Stomach (tissue), 9 donors: ENCODE results near the gene MFNG. TPM values are rescaled to one million over a fixed set of nuclear protein-coding genes. Genes with fewer than 3 reads are reported as not detected.

Source experiments
- DNase-seq, 2 donors: peaks; one replicate each; pipeline versions ENCODE4 v3.0.0 to v3.0.0-alpha.2; 2013 to 2019
- H3K27ac ChIP-seq, 5 donors: fragments of 200-600 bp in 4 of 5; sonication (generic) in 4 of 5; one replicate each; pipeline ENCODE4 v1.5.1; 2013 to 2019; ENCODE audit warnings: mild to moderate bottlenecking in 1 of 5, moderate library complexity in 1 of 5
- H3K27me3 ChIP-seq, 3 donors: fragments of 200-600 bp; sonication (generic); one replicate each; pipeline ENCODE4 v1.5.1; 2017 to 2019; ENCODE audit warnings: mixed run types in 1 of 3
- H3K36me3 ChIP-seq, 4 donors: fragments of 200-600 bp; sonication (generic); 1 replicate in 3 of 4; 2 replicates in 1 of 4; pipeline ENCODE4 v1.5.1; 2016 to 2019
- H3K4me1 ChIP-seq, 4 donors: fragments of 200-600 bp; sonication (generic); one replicate each; pipeline ENCODE4 v1.5.1; 2016 to 2019
- H3K4me3 ChIP-seq, 4 donors: fragments of 200-600 bp; sonication (generic) in 3 of 4; one replicate each; pipeline ENCODE4 v1.5.1; 2016 to 2019; ENCODE audit warnings: mild to moderate bottlenecking in 1 of 4
- H3K9me3 ChIP-seq, 4 donors: fragments of 200-600 bp; sonication (generic); one replicate each; pipeline ENCODE4 v1.5.1; 2016 to 2019
- EP300 ChIP-seq: sonication (generic); formaldehyde crosslinking; IDR thresholded peaks from one replicate; pipeline ENCODE4 v1.6.1; 2017; ENCODE audit warnings: antibody characterized with exemption
- POLR2A ChIP-seq, 4 donors: fragments of 450-650 bp; IDR thresholded peaks; one replicate each; pipeline ENCODE4 v1.6.1; 2016; ENCODE audit warnings: antibody characterized with exemption in 4 of 4, control low read depth in 2 of 4, mild to moderate bottlenecking in 1 of 4, moderate library complexity in 1 of 4
- POLR2AphosphoS5 ChIP-seq, 3 donors: sonication (generic); formaldehyde crosslinking; IDR thresholded peaks; one replicate each; pipeline ENCODE4 v1.6.1; 2016; ENCODE audit warnings: antibody characterized with exemption in 3 of 3
- WGBS, 5 donors: extraction: QIAGEN DNeasy Blood & Tissue Kit in 3 of 5; methylation state at CpG; one replicate each; pipeline versions ENCODE4 v1.1.5 to v1.1.7; 2013 to 2018; 5-methylcytosine and 5-hydroxymethylcytosine counted together
- intact Hi-C: fragments of 100-400 bp; cut with DNase I; formaldehyde crosslinking; loops from one replicate; pipeline ENCODE4 v1.15.1; 2023; ENCODE audit warnings: low total_unique reads
- polyA plus RNA-seq, 3 donors: library from polyadenylated mRNA; stranded (reverse); fragments of 200-250 nt; gene quantifications; one replicate each; pipeline ENCODE4 v1.2.3, GENCODE V29; 2013
- total RNA-seq, 5 donors: library from RNA; depleted of rRNA; stranded (reverse); fragments of >200 nt; gene quantifications; one replicate each; pipeline versions ENCODE4 v1.1.0 to v1.2.3, GENCODE V29; 2014 to 2016
- TF ChIP-seq, protein P1 (sequence below), 7 experiments: fragments of 450-650 bp in 4 of 7; fragments of 200-600 bp in 3 of 7; sonication (generic) in 3 of 7; IDR thresholded peaks; one replicate each; pipeline ENCODE4 v1.5.1; 2016 to 2019; ENCODE audit warnings: antibody characterized with exemption in 7 of 7, control low read depth in 2 of 7, mild to moderate bottlenecking in 1 of 7
- donor health status: healthy with polysubstance abuse.
- donor health status: Bipolar disorder and iron deficiency.
- donor health status: healthy.

The MFNG gene
- total and polyA plus RNA-seq, 8 donors, result 1.7 to 86.4 (median 8.5) TPM

DNA sequence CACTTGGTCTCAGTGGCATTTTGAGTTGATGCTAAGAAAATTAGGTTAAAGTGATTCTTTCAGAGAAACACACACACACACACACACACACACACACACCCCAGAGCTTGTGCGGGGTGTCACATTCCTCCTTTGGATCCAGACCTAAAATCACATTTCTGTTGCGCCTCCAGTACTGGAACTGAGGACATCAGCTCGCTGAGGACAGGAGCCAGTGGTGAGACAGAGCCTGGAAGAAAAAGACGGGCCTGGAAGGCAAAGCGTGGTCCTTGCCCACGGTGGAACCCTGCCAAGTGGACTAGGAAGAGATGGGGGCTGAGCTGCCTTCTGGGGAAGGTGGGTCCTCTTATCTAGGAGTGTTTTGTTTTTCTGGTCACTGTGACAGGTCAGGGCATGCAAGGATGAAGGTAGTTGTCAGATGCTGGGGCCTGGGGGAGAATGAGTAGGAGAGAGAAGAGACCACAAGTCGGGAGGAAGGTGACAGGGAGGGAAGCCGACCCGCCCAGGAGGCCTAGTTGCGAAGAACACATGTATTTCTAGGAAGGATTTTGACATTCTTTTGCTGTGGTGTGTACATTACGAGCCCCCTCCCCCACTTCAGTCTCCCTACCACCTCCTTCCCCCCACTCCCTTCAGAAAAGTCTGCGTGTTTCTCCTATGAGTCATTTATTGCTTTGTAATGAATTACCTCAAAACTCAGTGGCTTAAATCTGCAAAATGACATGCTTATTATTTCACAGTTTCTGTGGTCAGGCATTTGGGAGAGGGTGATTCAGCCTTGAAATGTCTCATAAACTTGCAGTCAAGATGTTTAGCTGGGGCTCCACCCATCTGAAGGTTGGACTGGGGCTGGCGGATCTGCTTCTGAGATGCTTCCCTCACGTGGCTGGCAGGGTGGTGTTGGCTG lies 54.1 kb downstream of the MFNG start:
- Histone ChIP-seq H3K4me3 (no peak overlapping the region), H3K36me3 (no peaks in the 10 kb centered on the region), H3K4me1 (peaks cover 9 to 14% (median 11%) of the 10 kb centered on the region in 4 donors), H3K27ac (no peak overlapping the region), H3K27me3 (peaks cover 19 to 96% (median 58%) of the 10 kb centered on the region in 3 donors), H3K9me3 (peaks cover 0 to 5% (median 0%) of the 10 kb centered on the region in 4 donors)
- WGBS, 5 donors, result 66 to 76% (median 71%) methylated on average over 14 of the region's 14 CpGs
- intact Hi-C loops, result loop anchor here (10.0 kb wide), 1 partner anchor 117 kb away; no protein-coding TSS in a partner anchor
- DNase-seq, result no peak
- TF ChIP-seq POLR2A (IDR thresholded peaks at IDR 0.05) (no peak), POLR2AphosphoS5 (IDR thresholded peaks at IDR 0.05) (no peak), EP300 (no peak)
- TF ChIP-seq, protein P1, sequence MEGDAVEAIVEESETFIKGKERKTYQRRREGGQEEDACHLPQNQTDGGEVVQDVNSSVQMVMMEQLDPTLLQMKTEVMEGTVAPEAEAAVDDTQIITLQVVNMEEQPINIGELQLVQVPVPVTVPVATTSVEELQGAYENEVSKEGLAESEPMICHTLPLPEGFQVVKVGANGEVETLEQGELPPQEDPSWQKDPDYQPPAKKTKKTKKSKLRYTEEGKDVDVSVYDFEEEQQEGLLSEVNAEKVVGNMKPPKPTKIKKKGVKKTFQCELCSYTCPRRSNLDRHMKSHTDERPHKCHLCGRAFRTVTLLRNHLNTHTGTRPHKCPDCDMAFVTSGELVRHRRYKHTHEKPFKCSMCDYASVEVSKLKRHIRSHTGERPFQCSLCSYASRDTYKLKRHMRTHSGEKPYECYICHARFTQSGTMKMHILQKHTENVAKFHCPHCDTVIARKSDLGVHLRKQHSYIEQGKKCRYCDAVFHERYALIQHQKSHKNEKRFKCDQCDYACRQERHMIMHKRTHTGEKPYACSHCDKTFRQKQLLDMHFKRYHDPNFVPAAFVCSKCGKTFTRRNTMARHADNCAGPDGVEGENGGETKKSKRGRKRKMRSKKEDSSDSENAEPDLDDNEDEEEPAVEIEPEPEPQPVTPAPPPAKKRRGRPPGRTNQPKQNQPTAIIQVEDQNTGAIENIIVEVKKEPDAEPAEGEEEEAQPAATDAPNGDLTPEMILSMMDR (IDR thresholded peaks at IDR 0.05), result no peak

DNA sequence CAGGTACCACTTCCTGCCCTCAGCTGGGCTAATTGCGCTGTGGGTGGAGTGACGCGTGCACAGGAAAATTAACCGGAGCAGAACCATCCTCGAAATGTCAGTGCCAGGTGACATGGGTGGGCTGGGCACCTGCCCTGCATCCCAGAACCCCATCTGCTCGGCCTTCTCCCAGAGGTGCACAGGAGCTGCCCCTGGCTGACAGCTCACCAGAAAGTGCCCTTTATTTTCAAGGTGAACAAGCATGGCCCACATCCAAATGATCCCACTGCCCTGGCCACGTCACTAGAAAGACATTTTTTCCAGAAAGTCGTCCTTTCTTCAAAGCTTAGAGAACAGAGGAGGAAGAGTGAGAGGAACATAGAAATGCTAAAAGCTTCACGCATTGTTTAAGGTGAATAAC lies 54.8 kb downstream of the MFNG start:
- TF ChIP-seq POLR2A (IDR thresholded peaks at IDR 0.05), result no peak
- TF ChIP-seq, protein P1 (IDR thresholded peaks at IDR 0.05), result no peak
- no peak for TF ChIP-seq POLR2AphosphoS5 (IDR thresholded peaks at IDR 0.05)
- TF ChIP-seq EP300, result no peak
- Histone ChIP-seq H3K36me3 (no peaks in the 10 kb centered on the region), H3K27ac (no peak overlapping the region), H3K4me1 (peaks cover 12 to 21% (median 18%) of the 10 kb centered on the region in 4 donors), H3K4me3 (no peak overlapping the region), H3K27me3 (peaks cover 19 to 99% (median 65%) of the 10 kb centered on the region in 3 donors), H3K9me3 (peaks cover 0 to 5% (median 0%) of the 10 kb centered on the region in 4 donors)
- DNase-seq, result no peak
- 76 to 82% (median 79%) methylated on average over 9 of the region's 9 CpGs for WGBS, 5 donors
- intact Hi-C loops, result loop anchor here (10.0 kb wide), 1 partner anchor 117 kb away; no protein-coding TSS in a partner anchor

DNA sequence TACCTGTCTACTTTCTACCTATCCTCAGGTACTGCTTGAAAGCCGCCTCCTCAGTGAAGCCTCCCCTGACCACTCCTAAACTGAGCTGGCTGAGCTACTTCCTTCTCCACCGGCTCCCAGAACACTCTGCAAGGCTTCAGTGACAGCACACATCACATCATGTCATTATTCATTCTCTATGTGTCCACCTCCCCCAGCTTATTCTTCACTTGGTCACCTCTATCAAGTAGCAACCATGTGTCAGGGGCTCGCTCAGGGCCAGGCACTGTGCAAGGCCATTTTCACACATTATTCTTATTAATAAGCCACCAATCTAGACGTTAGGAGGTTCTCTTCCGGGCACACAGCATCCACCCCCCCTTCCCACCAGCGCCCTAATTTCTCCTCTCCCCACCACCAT lies 55.2 kb downstream of the MFNG start:
- H3K36me3 ChIP-seq, result no peaks in the 10 kb centered on the region
- peaks cover 19 to 100% (median 69%) of the 10 kb centered on the region in 3 donors for H3K27me3 ChIP-seq
- peaks cover 0 to 5% (median 0%) of the 10 kb centered on the region in 4 donors for H3K9me3 ChIP-seq
- peaks cover 12 to 25% (median 22%) of the 10 kb centered on the region in 4 donors for H3K4me1 ChIP-seq
- no peak overlapping the region for H3K4me3 ChIP-seq
- intact Hi-C loops, result loop anchor here (10.0 kb wide), 1 partner anchor 116 kb away; no protein-coding TSS in a partner anchor
- H3K27ac ChIP-seq, result no peak overlapping the region
- no peak for TF ChIP-seq POLR2AphosphoS5 (IDR thresholded peaks at IDR 0.05)
- TF ChIP-seq POLR2A (IDR thresholded peaks at IDR 0.05), result no peak
- TF ChIP-seq EP300, result no peak
- TF ChIP-seq, protein P1 (IDR thresholded peaks at IDR 0.05), result no peak
- DNase-seq, result no peak
- WGBS, 5 donors, result 63 to 82% (median 72%) methylated on average over 6 of the region's 6 CpGs

DNA sequence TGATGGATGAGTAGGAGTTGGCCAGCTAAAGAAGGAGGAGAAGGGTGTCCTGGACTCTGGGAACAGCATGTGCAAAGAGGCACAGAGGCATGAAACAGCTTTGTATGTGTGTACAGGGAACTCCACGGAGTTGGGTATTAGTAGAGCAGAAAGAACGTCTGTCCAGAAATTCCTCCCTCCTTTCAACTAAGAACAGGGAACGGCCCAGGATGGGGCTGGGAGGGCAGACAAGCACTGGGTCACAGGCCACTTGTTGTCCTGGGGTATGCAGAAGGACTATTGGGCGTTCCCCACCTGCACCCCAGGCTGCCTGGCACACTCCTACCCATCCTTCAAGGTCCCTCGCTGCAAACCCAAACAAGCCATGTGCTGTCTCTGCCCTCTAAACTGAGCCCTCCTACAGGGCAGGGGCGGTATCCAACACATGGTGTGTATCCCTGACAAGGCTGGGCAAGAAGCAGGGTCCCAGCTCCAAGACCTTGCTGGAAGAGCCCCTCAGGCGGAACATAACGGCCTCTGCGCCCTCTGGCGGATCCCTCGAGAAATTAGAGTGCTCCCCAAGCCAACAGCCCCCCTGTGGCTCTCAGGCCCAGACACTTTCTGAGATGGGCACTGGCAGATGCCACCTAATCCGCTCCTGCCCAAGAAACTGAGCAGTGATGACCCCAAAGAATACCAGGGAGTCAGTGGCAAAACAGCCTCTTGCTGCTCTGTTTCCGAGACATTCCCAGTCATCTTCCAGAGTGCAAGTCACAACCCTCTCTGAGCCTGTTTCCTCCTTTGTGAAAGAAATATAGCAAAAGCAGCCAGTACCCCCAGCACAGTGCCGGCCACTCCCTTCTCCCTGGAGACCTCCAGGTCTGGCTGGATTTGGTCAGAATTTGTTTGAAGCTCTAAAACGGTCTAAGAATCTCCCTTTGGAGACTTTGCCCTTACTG lies 57.3 kb downstream of the MFNG start:
- 21 to 27% (median 25%) methylated on average over 8 to 15 of the region's 15 CpGs for WGBS, 5 donors
- Histone ChIP-seq H3K27me3 (peaks cover 19 to 100% (median 73%) of the 10 kb centered on the region in 3 donors), H3K27ac (no peak overlapping the region), H3K36me3 (no peaks in the 10 kb centered on the region), H3K4me3 (no peak overlapping the region), H3K4me1 (peaks cover 12 to 26% (median 23%) of the 10 kb centered on the region in 4 donors), H3K9me3 (peaks cover 0 to 5% (median 0%) of the 10 kb centered on the region in 4 donors)
- intact Hi-C loops, result no loop called here
- DNase-seq, result peak; percentile 47 to 80
- no peak for TF ChIP-seq POLR2AphosphoS5 (IDR thresholded peaks at IDR 0.05)
- TF ChIP-seq, protein P1 (IDR thresholded peaks at IDR 0.05), result peak in 5 of 7 experiments; percentile 30 to 73 (median 55)
